HG02588 (cell line): ENCODE data around the gene BTBD2.
"Not testable (repeated sequence)": the region's sequence is repeated elsewhere in the genome, so short reads cannot be mapped to it uniquely, and the experiment has no call there.

Experiments
- ATAC-seq: cut with Tn5 transposase; IDR thresholded peaks from one replicate; pipeline ENCODE4 v1.9.1; 2021; ENCODE audit warnings: mild to moderate bottlenecking, moderate library complexity; ENCODE audit not compliant: unreplicated experiment

The BTBD2 gene

GRCh38 chr19:2016041-2016807 lies 710 bp upstream of the BTBD2 start:
- ATAC-seq, result no peak

DNA sequence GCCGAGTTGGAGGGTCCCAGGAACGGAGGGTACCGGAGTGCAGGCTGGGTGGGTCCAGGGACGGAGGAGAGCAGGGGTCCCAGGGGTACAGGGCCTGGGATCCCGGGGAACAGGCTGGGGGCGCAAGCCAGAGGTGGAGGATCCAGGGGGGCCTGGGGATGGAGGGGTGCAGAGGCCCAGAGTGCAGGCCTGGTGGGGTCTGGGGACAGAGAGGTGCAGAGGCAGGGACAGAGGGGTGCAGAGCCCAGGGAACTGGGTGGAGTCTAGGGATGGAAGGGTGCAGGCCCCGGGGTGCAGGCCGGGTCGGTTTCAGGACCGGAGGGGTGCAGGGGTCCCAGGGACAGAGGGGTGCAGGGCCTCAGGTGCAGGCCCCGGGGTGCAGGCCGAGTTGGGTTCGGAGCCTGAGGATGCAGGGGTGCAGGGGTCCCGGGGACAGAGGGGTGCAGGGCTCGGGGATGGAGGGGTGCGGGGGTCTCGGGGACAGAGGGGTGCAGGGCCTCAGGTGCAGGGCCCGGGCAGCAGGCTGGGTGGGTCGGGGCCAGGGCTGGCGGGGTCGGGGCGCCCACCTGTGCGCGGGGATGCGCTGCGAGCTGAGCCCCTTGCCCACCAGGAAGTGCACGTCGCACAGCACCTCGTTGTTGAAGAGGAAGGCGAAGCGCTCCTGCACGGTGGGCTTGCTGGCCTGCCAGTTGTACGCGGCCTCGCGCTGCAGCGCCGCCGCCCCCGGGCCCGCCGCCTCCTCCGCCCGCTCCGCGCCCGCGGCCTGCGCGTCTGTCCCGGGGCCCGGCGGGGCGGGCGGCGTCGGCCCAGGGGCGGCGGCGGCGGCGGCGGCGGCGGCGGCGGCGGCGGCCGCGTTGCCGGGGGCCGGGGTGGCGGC lies 545 bp downstream of the BTBD2 start:
- no peak for ATAC-seq

DNA sequence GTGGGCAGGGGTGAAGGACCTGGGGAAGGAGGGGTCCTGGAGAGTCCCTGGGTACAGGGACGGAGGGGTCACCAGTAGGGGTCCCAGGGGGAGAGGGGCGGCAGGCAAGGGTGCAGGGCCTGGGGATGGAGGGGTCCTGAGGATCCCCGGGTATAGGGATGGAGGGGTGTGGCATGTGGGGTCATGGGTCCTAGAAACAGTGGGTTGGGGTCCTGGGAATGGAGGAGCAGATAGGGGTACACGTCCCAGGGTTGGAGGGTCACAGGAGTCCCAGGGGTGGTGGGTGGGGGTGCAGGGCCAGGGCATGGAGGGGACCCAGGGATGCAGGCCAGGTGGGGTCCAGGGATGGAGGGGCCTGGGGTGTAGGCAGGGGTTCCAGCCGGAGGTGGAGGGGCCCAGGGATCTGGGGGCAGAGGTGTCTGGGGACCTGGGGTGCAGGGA lies 1.4 kb downstream of the BTBD2 start:
- ATAC-seq, result no peak

- no peak for ATAC-seq
These were observed 1.9 kb downstream of the BTBD2 start for GRCh38 chr19:2013683-2013961.

- no peak for ATAC-seq
These were observed 2.4 kb downstream of the BTBD2 start for GRCh38 chr19:2012941-2013682.

- no peak for ATAC-seq
These were observed 4.3 kb downstream of the BTBD2 start for GRCh38 chr19:2011169-2011568.

DNA sequence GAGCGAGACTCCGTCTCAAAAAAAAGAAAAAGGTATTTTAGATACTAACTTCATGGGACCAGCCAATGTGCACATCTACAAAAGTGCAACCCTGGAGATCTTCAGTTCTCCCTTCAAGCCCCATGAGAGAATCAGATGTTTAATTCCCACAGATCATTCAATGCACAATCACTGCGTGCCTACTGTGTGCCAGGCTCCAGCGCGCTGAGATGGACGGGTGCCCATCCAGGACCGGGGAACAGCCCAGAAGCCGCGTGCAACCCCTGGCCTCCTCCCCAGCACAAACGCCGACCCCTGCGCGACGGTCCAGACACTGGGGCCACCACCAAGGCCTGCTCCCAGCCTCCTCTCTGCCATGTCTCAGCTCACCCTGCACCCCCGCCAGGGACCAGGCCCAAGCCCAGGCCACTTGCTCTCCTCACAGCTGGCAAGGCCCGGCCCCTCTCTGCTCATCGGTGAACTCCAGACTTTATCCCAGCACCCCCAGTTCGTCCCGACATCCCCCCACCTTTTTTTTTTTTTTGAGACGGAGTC lies 5.3 kb downstream of the BTBD2 start:
- ATAC-seq, result no peak

DNA sequence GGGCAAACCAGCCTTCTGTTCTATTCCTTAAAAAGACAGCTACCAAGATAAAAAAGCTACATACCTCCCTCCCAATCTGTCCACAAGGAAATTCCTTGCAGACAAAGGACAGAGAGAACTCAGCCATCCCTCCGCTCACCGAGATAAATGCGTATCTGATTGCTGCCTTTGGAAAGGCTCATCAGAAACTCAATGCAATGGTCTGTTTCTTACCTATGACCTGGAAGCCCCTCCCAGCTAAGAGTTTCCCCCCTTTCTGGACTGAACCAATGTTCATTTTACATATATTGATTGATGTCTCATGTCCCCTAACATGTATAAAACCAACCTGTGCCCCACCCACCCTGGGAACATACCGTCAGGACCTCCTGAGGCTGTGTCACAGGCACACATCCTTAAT lies 11.6 kb downstream of the BTBD2 start:
- no peak for ATAC-seq

DNA sequence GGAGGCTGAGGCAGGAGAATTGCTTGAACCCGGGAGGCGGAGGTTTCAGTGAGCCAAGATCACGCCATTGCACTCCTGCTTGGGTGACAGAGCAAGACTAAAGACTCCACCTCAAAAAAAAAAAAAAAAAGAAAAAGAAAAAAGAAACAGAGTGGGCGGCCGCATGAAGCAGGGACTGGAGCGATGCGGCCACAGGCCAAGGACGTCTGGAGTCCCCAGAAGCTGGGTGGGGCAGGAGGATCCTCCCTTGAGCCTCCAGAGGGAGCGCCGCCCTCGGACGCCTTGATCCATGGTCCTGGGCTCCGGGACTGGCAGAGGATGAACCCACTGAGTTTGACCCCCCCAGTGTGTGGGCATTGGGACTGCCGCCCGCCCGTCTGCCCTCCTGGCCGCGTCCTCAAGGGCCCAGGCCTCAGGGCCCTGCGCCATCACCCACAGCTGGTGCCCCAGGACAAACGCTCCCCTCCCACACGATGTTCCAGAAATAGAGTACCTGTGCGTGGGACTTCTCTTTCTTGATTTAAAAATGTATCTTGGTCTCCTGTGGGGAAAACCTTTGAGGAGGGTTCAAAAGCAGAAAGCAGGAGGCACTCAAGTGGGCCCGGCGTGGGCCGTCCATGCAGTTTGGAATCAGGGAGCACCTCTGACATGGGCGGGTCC lies 15.5 kb downstream of the BTBD2 start:
- no peak for ATAC-seq

DNA sequence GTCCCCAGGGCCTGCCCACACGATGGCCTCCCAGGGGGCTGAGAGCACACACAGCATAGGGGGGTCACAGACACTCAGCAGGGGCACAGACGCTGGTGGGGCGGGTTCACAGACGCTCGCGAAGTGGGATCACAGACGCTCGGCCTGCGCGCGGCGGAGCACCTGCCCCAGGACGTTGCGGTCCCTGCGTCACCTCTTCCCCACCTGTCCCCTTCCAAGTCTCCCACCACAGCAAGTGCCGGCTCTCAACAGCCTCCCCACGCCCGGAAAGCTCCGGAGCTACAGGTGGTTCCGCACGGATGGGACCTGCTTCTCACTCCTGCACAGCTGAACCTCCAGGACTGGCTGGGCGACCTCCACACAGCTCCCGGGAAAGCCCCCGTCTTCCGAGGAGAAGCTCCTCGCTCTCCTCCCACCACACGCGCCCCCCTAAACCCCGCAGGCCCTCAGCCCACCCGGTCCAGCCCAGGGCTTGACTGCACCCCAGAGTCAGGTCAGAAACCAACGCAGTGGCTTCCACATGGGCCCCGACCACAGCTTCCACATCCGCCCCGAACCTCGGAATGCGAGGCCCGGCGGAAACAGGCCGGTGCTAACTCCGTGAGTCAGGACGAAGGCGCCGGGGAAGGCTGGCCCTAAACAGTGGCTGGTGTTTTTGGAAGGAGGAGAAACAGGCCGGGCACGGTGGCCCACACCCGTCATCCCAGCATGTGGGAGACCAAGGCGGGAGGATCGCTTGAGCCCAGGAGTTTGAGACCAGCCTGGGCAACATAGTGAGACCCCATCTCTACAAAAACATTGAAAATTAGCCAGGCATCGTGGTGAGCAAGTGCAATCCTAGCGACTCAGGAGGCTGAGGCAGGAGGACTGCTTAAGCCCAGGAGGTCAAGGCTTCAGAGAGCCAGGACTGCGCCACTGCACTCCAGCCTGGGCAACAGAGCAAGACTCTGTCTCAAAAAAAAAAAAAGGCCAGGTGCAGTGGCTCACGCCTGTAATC lies 16.5 kb downstream of the BTBD2 start:
- no peak for ATAC-seq

GRCh38 chr19:1997353-1998233 lies 17.9 kb downstream of the BTBD2 start:
- ATAC-seq, result no peak

- ATAC-seq, result no peak
These were observed 22.7 kb downstream of the BTBD2 start for GRCh38 chr19:1992759-1993260.

GRCh38 chr19:1991018-1991913 lies 24.2 kb downstream of the BTBD2 start:
- no peak for ATAC-seq

DNA sequence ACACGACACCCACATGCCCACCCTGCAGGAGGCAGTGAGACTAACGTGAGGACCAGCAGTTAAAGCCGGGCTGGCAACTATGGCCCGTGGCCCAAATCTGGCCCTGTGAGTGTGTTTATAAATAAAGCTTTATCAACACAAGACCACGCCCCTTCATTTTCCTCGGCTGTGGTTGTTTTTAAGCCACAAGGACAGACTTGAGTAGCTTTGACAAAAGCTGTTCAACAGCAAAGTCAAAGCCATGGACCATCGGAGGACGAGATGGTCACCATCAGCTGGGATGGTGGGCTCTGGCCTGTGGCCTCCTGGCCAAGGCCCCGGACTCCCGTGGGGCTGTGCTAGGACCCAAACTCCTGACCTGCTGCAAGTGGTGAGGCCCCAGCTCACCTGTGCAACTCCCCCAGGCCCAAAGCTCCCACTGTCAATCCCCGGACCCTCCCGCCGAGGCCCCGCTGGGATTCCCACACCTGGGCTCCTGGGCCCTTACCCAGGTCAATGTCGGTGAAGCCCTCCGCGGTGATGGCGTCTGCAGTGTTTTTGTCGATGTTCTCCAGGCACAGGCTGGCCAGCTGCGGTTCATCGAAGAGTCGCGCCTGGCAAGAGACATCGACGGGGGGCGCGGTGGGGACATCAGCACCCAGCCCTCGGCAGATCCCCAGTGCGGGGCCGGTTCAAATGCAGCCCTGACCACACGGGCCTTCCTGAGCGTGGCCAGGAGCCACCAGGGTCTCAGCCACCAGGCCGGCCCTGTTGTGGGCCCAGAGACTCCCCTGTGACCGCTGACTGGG lies 25.1 kb downstream of the BTBD2 start:
- ATAC-seq, result no peak

- ATAC-seq, result no peak
These were observed 25.8 kb downstream of the BTBD2 start for GRCh38 chr19:1989513-1990229.

DNA sequence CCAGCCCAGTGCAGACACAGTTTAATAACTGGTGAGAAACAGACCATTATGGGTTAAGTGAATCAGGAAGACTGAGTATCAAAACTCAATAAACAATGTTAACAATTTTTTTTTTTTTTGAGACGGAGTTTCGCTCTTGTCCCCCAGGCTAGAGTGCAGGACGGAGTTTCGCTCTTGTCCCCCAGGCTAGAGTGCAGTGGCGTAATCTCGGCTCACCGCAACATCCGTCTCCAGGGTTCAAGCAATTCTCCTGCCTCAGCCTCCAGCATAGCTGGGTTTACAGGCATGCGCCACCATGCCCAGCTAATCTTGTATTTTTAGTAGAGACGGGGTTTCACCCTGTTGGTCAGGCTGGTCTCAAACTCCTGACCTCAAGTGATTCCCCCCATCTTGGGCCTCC lies 27.1 kb downstream of the BTBD2 start:
- not testable (repeated sequence) for ATAC-seq
